AG08395 (cell line): ENCODE measurements around the gene RHBDL1.
"Not testable (repeated sequence)": the region's sequence is repeated elsewhere in the genome, so short reads cannot be mapped to it uniquely, and the experiment has no call there.

Experiments
- DNase-seq: peaks from one replicate; pipeline ENCODE4 v3.0.0; 2012; ENCODE audit warnings: mixed read lengths, low spot score

RHBDL1 gene

GRCh38 chr16:686459-687260, 11.2 kb downstream of the RHBDL1 start:
- no peak for DNase-seq

GRCh38 chr16:687499-687898, 12.0 kb downstream of the RHBDL1 start:
- no peak for DNase-seq

GRCh38 chr16:689175-689897, 13.9 kb downstream of the RHBDL1 start:
- no peak for DNase-seq

GRCh38 chr16:691242-691641, 15.8 kb downstream of the RHBDL1 start:
- DNase-seq = not testable (repeated sequence)

GRCh38 chr16:692356-693108, 17.1 kb downstream of the RHBDL1 start:
- no peak for DNase-seq

GRCh38 chr16:693364-693763, 17.9 kb downstream of the RHBDL1 start:
- no peak for DNase-seq

GRCh38 chr16:693766-694165, 18.3 kb downstream of the RHBDL1 start:
- no peak for DNase-seq

GRCh38 chr16:694187-694862, 18.9 kb downstream of the RHBDL1 start:
- DNase-seq = no peak

- DNase-seq = no peak
Measured at GRCh38 chr16:694863-695354, 19.4 kb downstream of the RHBDL1 start.

GRCh38 chr16:695355-696089, 20.1 kb downstream of the RHBDL1 start:
- DNase-seq = no peak

GRCh38 chr16:698911-699671, 23.6 kb downstream of the RHBDL1 start:
- no peak for DNase-seq

GRCh38 chr16:700684-701584, 25.5 kb downstream of the RHBDL1 start:
- DNase-seq = peak; percentile 42

GRCh38 chr16:702341-702740, 26.9 kb downstream of the RHBDL1 start:
- DNase-seq = no peak

- DNase-seq = no peak
Measured at GRCh38 chr16:703406-703805, 27.9 kb downstream of the RHBDL1 start.

GRCh38 chr16:704047-704446, 28.6 kb downstream of the RHBDL1 start:
- DNase-seq = no peak

- no peak for DNase-seq
Measured at GRCh38 chr16:704552-705380, 29.3 kb downstream of the RHBDL1 start.

- no peak for DNase-seq
Measured at GRCh38 chr16:705431-706188, 30.1 kb downstream of the RHBDL1 start, which contains the start of gene FBXL16. TSS of gene FBXL16 (minus strand) at chr16:705801. CDS start at chr16:697405, 8,396 bp downstream.
